ENCODE results near the gene FUOM. TPM values are rescaled to one million over a fixed set of nuclear protein-coding genes. Genes with fewer than 3 reads are reported as not detected.

The FUOM gene
- total RNA-seq, 1 experiment from 2014 or later = 33.3 TPM

DNA sequence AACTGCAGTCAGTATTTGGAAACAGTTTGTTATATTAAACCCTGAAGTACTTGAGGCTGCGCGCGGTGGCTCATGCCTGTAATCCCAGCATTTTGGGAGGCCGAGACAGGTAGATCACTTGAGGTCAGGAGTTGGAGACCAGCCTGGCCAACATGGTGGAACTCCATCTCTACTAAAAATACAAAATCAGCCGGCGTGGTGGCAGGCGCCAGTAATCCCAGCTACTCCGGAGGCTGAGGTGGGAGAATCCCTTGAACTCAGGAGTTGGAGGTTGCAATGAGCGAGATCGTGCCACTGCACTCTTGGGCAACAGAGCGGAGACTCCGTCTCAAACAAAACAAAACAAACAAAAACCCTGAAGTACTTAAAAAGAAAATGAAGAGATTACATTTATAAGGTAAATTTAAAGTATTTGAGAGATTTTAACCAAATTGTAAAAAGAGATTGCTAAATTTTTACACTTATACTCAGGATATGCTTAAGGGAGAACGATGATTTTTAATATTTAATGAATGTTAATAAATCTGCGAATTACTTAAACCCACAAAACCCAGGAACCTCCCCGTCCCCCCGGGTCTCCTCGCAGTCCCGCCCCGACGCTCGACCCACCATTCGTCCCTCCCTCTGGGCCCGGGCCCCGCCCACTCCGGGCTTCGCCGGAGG lies 35.7 kb upstream of the FUOM start:
- Histone ChIP-seq H3K4me2 (ENCODE audit: low read length) (peak overlapping the region; percentile 100), H3K36me3 (ENCODE audit: low read depth, low read length) (peaks cover 9% of the 10 kb centered on the region), H3K4me3 (ENCODE audit: low read length) (peak overlapping the region; percentile 96), H3K4me1 (ENCODE audit: insufficient read depth, low read length) (peaks cover 25% of the 10 kb centered on the region), H2AFZ (ENCODE audit: low read length) (peak overlapping the region; percentile 78), H3K79me2 (ENCODE audit: low read length) (peaks cover 30% of the 10 kb centered on the region), H3K9me3 (ENCODE audit: low read length) (no peaks in the 10 kb centered on the region), H3F3A (ENCODE audit: low read length, unreplicated experiment) (no peaks in the 10 kb centered on the region), H3K27me3 (ENCODE audit: low read length) (no peaks in the 10 kb centered on the region), H3K27ac (ENCODE audit: low read length) (no peak overlapping the region), H3K9me2 (replicated peaks; ENCODE audit: low read length) (no peaks in the 10 kb centered on the region), H3K9ac (ENCODE audit: low read length) (peak overlapping the region; percentile 100; the same call in 1 of the 2 replicates), H4K20me1 (ENCODE audit: low read length) (no peaks in the 10 kb centered on the region)
- intact Hi-C loops (cut with micrococcal nuclease) = no loop called here
- DNase-seq (no peak), ATAC-seq (no peak)
- ChIA-PET CTCF (no interaction called here), POLR2A (ENCODE audit: unreplicated experiment) (no interaction called here)
- TF ChIP-seq EZH2 (IDR thresholded peaks at IDR 0.05; ENCODE audit: low read length, unreplicated experiment) (no peak), EZH2phosphoT487 (IDR thresholded peaks at IDR 0.05; ENCODE audit: borderline replicate concordance, low read length) (no peak)
- TF ChIP-seq, protein P1, sequence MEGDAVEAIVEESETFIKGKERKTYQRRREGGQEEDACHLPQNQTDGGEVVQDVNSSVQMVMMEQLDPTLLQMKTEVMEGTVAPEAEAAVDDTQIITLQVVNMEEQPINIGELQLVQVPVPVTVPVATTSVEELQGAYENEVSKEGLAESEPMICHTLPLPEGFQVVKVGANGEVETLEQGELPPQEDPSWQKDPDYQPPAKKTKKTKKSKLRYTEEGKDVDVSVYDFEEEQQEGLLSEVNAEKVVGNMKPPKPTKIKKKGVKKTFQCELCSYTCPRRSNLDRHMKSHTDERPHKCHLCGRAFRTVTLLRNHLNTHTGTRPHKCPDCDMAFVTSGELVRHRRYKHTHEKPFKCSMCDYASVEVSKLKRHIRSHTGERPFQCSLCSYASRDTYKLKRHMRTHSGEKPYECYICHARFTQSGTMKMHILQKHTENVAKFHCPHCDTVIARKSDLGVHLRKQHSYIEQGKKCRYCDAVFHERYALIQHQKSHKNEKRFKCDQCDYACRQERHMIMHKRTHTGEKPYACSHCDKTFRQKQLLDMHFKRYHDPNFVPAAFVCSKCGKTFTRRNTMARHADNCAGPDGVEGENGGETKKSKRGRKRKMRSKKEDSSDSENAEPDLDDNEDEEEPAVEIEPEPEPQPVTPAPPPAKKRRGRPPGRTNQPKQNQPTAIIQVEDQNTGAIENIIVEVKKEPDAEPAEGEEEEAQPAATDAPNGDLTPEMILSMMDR (conservative IDR thresholded peaks at IDR 0.05; ENCODE audit: low read depth, low read length) = no peak
- BruUV-seq (replicated peaks) = TSS peak; percentile 35

DNA sequence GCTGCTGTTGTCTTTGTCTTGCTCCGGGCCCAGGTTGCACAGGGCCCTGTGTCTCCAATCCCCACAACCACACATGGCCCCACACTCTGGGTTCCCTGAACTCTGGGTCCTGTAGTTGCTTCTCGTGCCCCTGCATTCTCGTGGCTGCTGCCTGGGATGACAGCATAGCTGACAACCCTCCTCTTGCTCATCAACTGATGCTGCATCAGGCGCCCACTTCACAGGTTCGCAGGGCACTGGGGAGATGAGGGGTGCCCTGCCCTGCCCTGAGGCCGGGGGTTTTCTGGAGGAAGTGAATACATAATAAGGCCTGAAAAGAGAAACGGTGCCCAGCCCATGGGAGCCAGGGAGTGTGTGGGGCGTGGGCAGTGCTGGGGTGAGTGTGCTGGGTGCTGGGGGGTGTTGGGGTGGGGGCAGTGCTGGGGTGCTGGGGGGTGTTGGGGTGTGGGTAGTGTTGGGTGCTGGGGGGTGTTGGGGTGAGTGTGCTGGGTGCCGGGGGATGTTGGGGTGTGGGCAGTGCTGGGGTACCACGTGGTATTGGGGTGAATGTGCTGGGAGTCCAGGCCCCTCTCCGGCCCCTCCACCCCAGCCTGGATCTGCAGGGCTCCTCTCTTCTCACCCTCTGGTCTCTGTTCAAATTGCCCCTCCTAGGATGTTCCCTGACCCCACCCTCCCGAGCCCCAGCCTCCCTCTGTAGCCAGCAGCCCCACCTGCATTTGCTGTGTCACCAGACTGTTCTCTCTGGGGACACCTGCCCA lies 34.1 kb upstream of the FUOM start:
- Histone ChIP-seq H3K4me2 (ENCODE audit: low read length) (no peak overlapping the region), H3K9ac (ENCODE audit: low read length) (no peak overlapping the region), H3K4me1 (ENCODE audit: insufficient read depth, low read length) (peaks cover 16% of the 10 kb centered on the region), H2AFZ (ENCODE audit: low read length) (no peak overlapping the region), H3K4me3 (ENCODE audit: low read length) (no peak overlapping the region), H4K20me1 (ENCODE audit: low read length) (no peaks in the 10 kb centered on the region), H3K79me2 (ENCODE audit: low read length) (peaks cover 25% of the 10 kb centered on the region), H3K27ac (ENCODE audit: low read length) (no peak overlapping the region), H3F3A (ENCODE audit: low read length, unreplicated experiment) (no peaks in the 10 kb centered on the region), H3K27me3 (ENCODE audit: low read length) (no peaks in the 10 kb centered on the region), H3K36me3 (ENCODE audit: low read depth, low read length) (peaks cover 6% of the 10 kb centered on the region; the same call in 1 of the 2 replicates), H3K9me3 (ENCODE audit: low read length) (no peaks in the 10 kb centered on the region), H3K9me2 (replicated peaks; ENCODE audit: low read length) (no peaks in the 10 kb centered on the region)
- no peak for DNase-seq
- no TSS peak for BruUV-seq (replicated peaks)
- CTCF ChIA-PET = no interaction called here
- intact Hi-C loops (cut with micrococcal nuclease) = no loop called here
- POLR2A ChIA-PET (ENCODE audit: unreplicated experiment) = no interaction called here
- TF ChIP-seq EZH2phosphoT487 (IDR thresholded peaks at IDR 0.05; ENCODE audit: borderline replicate concordance, low read length) (no peak), EZH2 (IDR thresholded peaks at IDR 0.05; ENCODE audit: low read length, unreplicated experiment) (no peak)
- TF ChIP-seq, protein P1 (conservative IDR thresholded peaks at IDR 0.05; ENCODE audit: low read depth, low read length) = no peak
- ATAC-seq = no peak

GRCh38 chr10:133391249-133391635 lies 33.4 kb upstream of the FUOM start:
- CTCF ChIA-PET = no interaction called here
- no peak overlapping the region for H3K9ac ChIP-seq (ENCODE audit: low read length)
- intact Hi-C loops (cut with micrococcal nuclease) = no loop called here
- H3K79me2 ChIP-seq (ENCODE audit: low read length) = peaks cover 22% of the 10 kb centered on the region
- BruUV-seq (replicated peaks) = no TSS peak
- TF ChIP-seq EZH2phosphoT487 (IDR thresholded peaks at IDR 0.05; ENCODE audit: borderline replicate concordance, low read length) (no peak), EZH2 (IDR thresholded peaks at IDR 0.05; ENCODE audit: low read length, unreplicated experiment) (no peak)
- TF ChIP-seq, protein P1 (conservative IDR thresholded peaks at IDR 0.05; ENCODE audit: low read depth, low read length) = no peak
- peaks cover 4% of the 10 kb centered on the region; the same call in 1 of the 2 replicates for H3K36me3 ChIP-seq (ENCODE audit: low read depth, low read length)
- H3K27ac ChIP-seq (ENCODE audit: low read length) = no peak overlapping the region
- no peak overlapping the region for H3K4me3 ChIP-seq (ENCODE audit: low read length)
- H4K20me1 ChIP-seq (ENCODE audit: low read length) = no peaks in the 10 kb centered on the region
- H3K9me3 ChIP-seq (ENCODE audit: low read length) = no peaks in the 10 kb centered on the region
- no peak for DNase-seq
- peaks cover 15% of the 10 kb centered on the region for H3K4me1 ChIP-seq (ENCODE audit: insufficient read depth, low read length)
- H2AFZ ChIP-seq (ENCODE audit: low read length) = no peak overlapping the region
- POLR2A ChIA-PET (ENCODE audit: unreplicated experiment) = interaction anchor here (0.5 kb wide), 1 partner anchor 15 kb away, joined by 5 read pairs; no protein-coding TSS in a partner anchor
- no peaks in the 10 kb centered on the region for H3F3A ChIP-seq (ENCODE audit: low read length, unreplicated experiment)
- no peaks in the 10 kb centered on the region for H3K9me2 ChIP-seq (replicated peaks; ENCODE audit: low read length)
- no peak for ATAC-seq
- no peak overlapping the region for H3K4me2 ChIP-seq (ENCODE audit: low read length)
- no peaks in the 10 kb centered on the region for H3K27me3 ChIP-seq (ENCODE audit: low read length)
